ENCODE data around the gene NPEPPS.
A peak's percentile ranks its signal among the peaks of the same experiment; 100 is the strongest.

Gene NPEPPS

GRCh38 chr17:47628014-47628566, 97.2 kb downstream of the NPEPPS start:
- DNase-seq (ENCODE audit: low read depth): no peak

- no peak for DNase-seq (ENCODE audit: low read depth)
Observed at GRCh38 chr17:47629826-47630225, 98.9 kb downstream of the NPEPPS start.

- DNase-seq (ENCODE audit: low read depth): no peak
Observed at GRCh38 chr17:47630614-47631013, 99.7 kb downstream of the NPEPPS start.

- DNase-seq (ENCODE audit: low read depth): no peak
Observed at GRCh38 chr17:47632991-47633390, 102.1 kb downstream of the NPEPPS start.

- DNase-seq (ENCODE audit: low read depth): no peak
Observed at GRCh38 chr17:47633996-47634395, 103.1 kb downstream of the NPEPPS start.

- DNase-seq (ENCODE audit: low read depth): no peak
Observed at GRCh38 chr17:47634870-47635269, 104.0 kb downstream of the NPEPPS start.

- DNase-seq (ENCODE audit: low read depth): no peak
Observed at GRCh38 chr17:47635734-47636133, 104.8 kb downstream of the NPEPPS start.

GRCh38 chr17:47636273-47637030, 105.5 kb downstream of the NPEPPS start:
- no peak for DNase-seq (ENCODE audit: low read depth)

GRCh38 chr17:47638903-47639302, 108.0 kb downstream of the NPEPPS start:
- no peak for DNase-seq (ENCODE audit: low read depth)

GRCh38 chr17:47640076-47640475, 109.2 kb downstream of the NPEPPS start:
- DNase-seq (ENCODE audit: low read depth): no peak

GRCh38 chr17:47641202-47641601, 110.3 kb downstream of the NPEPPS start:
- DNase-seq (ENCODE audit: low read depth): no peak

- DNase-seq (ENCODE audit: low read depth): no peak
Observed at GRCh38 chr17:47643116-47643515, 112.2 kb downstream of the NPEPPS start.

GRCh38 chr17:47644324-47644723, 113.4 kb downstream of the NPEPPS start:
- no peak for DNase-seq (ENCODE audit: low read depth)

GRCh38 chr17:47649153-47649971, 118.5 kb downstream of the NPEPPS start, which contains the start of gene KPNB1:
TSS of gene KPNB1 (plus strand) at chr17:47649919. CDS start at chr17:47650245, 326 bp downstream.
- peak; percentile 93 for DNase-seq (ENCODE audit: low read depth)

- no peak for DNase-seq (ENCODE audit: low read depth)
Observed at GRCh38 chr17:47649972-47650524, 119.1 kb downstream of the NPEPPS start.

- peak; percentile 95 for DNase-seq (ENCODE audit: low read depth)
Observed at GRCh38 chr17:47650525-47651522, 119.9 kb downstream of the NPEPPS start.

GRCh38 chr17:47651704-47652103, 120.8 kb downstream of the NPEPPS start:
- no peak for DNase-seq (ENCODE audit: low read depth)

- DNase-seq (ENCODE audit: low read depth): no peak
Observed at GRCh38 chr17:47652570-47652969, 121.7 kb downstream of the NPEPPS start.

- DNase-seq (ENCODE audit: low read depth): no peak
Observed at GRCh38 chr17:47653442-47653841, 122.5 kb downstream of the NPEPPS start.

GRCh38 chr17:47654991-47655390, 124.1 kb downstream of the NPEPPS start:
- DNase-seq (ENCODE audit: low read depth): no peak

GRCh38 chr17:47660064-47660492, 129.2 kb downstream of the NPEPPS start:
- no peak for DNase-seq (ENCODE audit: low read depth)

All from stimulated activated CD4-positive, alpha-beta T cell treated with anti-CD3 and anti-CD28 coated beads, Interleukin-2, amount 100 ng/mL, for 4 hours (primary cell).